MM.1S (cell line): ENCODE results near the gene CMIP.

Experiments used
- DNase-seq: peaks from one replicate; pipeline ENCODE4 v3.0.0-alpha.2; 2015
- H2AFZ ChIP-seq: fragments of 300-600 bp; sonication (generic); 2 replicates; pipeline ENCODE4 v1.6.0; 2016; ENCODE audit warnings: antibody characterized with exemption, low read length
- H3F3A ChIP-seq: fragments of 300-600 bp; sonication (generic); 2 replicates; pipeline ENCODE4 v1.6.1; 2016; ENCODE audit warnings: mild to moderate bottlenecking, antibody characterized with exemption, low read length, moderate library complexity, mixed read lengths; ENCODE audit not compliant: insufficient read depth
- H3K27ac ChIP-seq: fragments of 300-600 bp; sonication (generic); 2 replicates; pipeline ENCODE4 v1.5.1; 2016; ENCODE audit warnings: mild to moderate bottlenecking, low read length
- H3K27me3 ChIP-seq: fragments of 300-600 bp; sonication (generic); replicated peaks from 2 replicates; pipeline ENCODE4 v1.6.0; 2016; ENCODE audit warnings: low read length; ENCODE audit not compliant: insufficient read depth
- H3K36me3 ChIP-seq: fragments of 300-600 bp; sonication (generic); replicated peaks from 2 replicates; pipeline ENCODE4 v1.6.1; 2016; ENCODE audit warnings: mild to moderate bottlenecking, low read length, mixed read lengths; ENCODE audit not compliant: insufficient read depth
- H3K4me1 ChIP-seq: fragments of 300-600 bp; sonication (generic); 2 replicates; pipeline ENCODE4 v1.6.1; 2016; ENCODE audit warnings: low read length, mixed read lengths
- H3K4me2 ChIP-seq: fragments of 300-600 bp; sonication (generic); 2 replicates; pipeline ENCODE4 v1.6.0; 2016; ENCODE audit warnings: low read depth, low read length
- H3K4me3 ChIP-seq: fragments of 300-600 bp; sonication (generic); 2 replicates; pipeline ENCODE4 v1.5.1; 2016; ENCODE audit warnings: low read length, mixed read lengths
- H3K79me2 ChIP-seq: fragments of 300-600 bp; sonication (generic); 2 replicates; pipeline ENCODE4 v1.6.1; 2016; ENCODE audit warnings: mixed run types, low read length, mixed read lengths
- H3K9ac ChIP-seq: fragments of 300-600 bp; sonication (generic); 2 replicates; pipeline ENCODE4 v1.6.1; 2016; ENCODE audit warnings: low read length, mixed read lengths
- H3K9me2 ChIP-seq: fragments of 300-600 bp; sonication (generic); replicated peaks from 2 replicates; pipeline ENCODE4 v1.6.1; 2016; ENCODE audit warnings: mild to moderate bottlenecking, low read length, mixed read lengths; ENCODE audit not compliant: insufficient read depth
- H3K9me3 ChIP-seq: fragments of 300-600 bp; sonication (generic); replicated peaks from 2 replicates; pipeline ENCODE4 v1.6.1; 2016; ENCODE audit warnings: mild to moderate bottlenecking, low read length, mixed read lengths; ENCODE audit not compliant: insufficient read depth
- H4K20me1 ChIP-seq: fragments of 300-600 bp; sonication (generic); 2 replicates; pipeline ENCODE4 v1.6.1; 2016; ENCODE audit warnings: mild to moderate bottlenecking, low read length, moderate library complexity, mixed read lengths; ENCODE audit not compliant: insufficient read depth
- EZH2 ChIP-seq: fragments of 300-600 bp; sonication (generic); optimal IDR thresholded peaks from 2 replicates; pipeline ENCODE3; 2017; ENCODE audit warnings: low read depth, mild to moderate bottlenecking, antibody characterized with exemption, low read length, mixed read lengths
- EZH2phosphoT487 ChIP-seq: fragments of 300-600 bp; sonication (generic); IDR thresholded peaks from 2 replicates; pipeline ENCODE4 v1.6.1; 2018; ENCODE audit warnings: antibody characterized with exemption, low read length
- TF ChIP-seq, protein P1 (sequence below): fragments of 300-600 bp; sonication (generic); IDR thresholded peaks from 2 replicates; pipeline ENCODE4 v1.5.1; 2016; ENCODE audit warnings: antibody characterized with exemption, low read length, mixed read lengths

Gene CMIP

GRCh38 chr16:81494434-81494806, 49.8 kb downstream of the CMIP start:
- H3K27ac ChIP-seq, result no peak overlapping the region
- 0 out of 2 replicates have a peak, but pooled peaks cover 6% of the 10 kb centered on the region for H3K79me2 ChIP-seq
- no peaks in the 10 kb centered on the region for H3K27me3 ChIP-seq
- H3K9me2 ChIP-seq, result no peaks in the 10 kb centered on the region
- H3F3A ChIP-seq, result no peaks in the 10 kb centered on the region
- H3K4me2 ChIP-seq, result no peak overlapping the region
- H2AFZ ChIP-seq, result no peak overlapping the region
- no peaks in the 10 kb centered on the region for H3K36me3 ChIP-seq
- H3K4me1 ChIP-seq, result no peaks in the 10 kb centered on the region
- H3K9ac ChIP-seq, result no peak overlapping the region
- TF ChIP-seq, protein P1, sequence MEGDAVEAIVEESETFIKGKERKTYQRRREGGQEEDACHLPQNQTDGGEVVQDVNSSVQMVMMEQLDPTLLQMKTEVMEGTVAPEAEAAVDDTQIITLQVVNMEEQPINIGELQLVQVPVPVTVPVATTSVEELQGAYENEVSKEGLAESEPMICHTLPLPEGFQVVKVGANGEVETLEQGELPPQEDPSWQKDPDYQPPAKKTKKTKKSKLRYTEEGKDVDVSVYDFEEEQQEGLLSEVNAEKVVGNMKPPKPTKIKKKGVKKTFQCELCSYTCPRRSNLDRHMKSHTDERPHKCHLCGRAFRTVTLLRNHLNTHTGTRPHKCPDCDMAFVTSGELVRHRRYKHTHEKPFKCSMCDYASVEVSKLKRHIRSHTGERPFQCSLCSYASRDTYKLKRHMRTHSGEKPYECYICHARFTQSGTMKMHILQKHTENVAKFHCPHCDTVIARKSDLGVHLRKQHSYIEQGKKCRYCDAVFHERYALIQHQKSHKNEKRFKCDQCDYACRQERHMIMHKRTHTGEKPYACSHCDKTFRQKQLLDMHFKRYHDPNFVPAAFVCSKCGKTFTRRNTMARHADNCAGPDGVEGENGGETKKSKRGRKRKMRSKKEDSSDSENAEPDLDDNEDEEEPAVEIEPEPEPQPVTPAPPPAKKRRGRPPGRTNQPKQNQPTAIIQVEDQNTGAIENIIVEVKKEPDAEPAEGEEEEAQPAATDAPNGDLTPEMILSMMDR, result no peak
- TF ChIP-seq EZH2phosphoT487 (no peak), EZH2 (no peak)
- no peak for DNase-seq
- no peaks in the 10 kb centered on the region for H4K20me1 ChIP-seq
- no peaks in the 10 kb centered on the region for H3K9me3 ChIP-seq
- no peak overlapping the region for H3K4me3 ChIP-seq

GRCh38 chr16:81494888-81495287, 50.3 kb downstream of the CMIP start:
- no peaks in the 10 kb centered on the region for H3K4me1 ChIP-seq
- H3K9ac ChIP-seq, result no peak overlapping the region
- H3K9me3 ChIP-seq, result no peaks in the 10 kb centered on the region
- no peaks in the 10 kb centered on the region for H4K20me1 ChIP-seq
- TF ChIP-seq EZH2phosphoT487 (no peak), EZH2 (no peak)
- TF ChIP-seq, protein P1, result no peak
- H3K27ac ChIP-seq, result no peak overlapping the region
- no peaks in the 10 kb centered on the region for H3K9me2 ChIP-seq
- H3K79me2 ChIP-seq, result 0 out of 2 replicates have a peak, but pooled peaks cover 6% of the 10 kb centered on the region
- no peak overlapping the region for H2AFZ ChIP-seq
- H3K27me3 ChIP-seq, result no peaks in the 10 kb centered on the region
- DNase-seq, result no peak
- H3F3A ChIP-seq, result no peaks in the 10 kb centered on the region
- no peak overlapping the region for H3K4me2 ChIP-seq
- H3K36me3 ChIP-seq, result no peaks in the 10 kb centered on the region
- no peak overlapping the region for H3K4me3 ChIP-seq

- no peak for DNase-seq
- H3K79me2 ChIP-seq, result 0 out of 2 replicates have a peak, but pooled peaks cover 6% of the 10 kb centered on the region
- H3F3A ChIP-seq, result no peaks in the 10 kb centered on the region
- TF ChIP-seq EZH2phosphoT487 (no peak), EZH2 (no peak)
- TF ChIP-seq, protein P1, result no peak
- H4K20me1 ChIP-seq, result no peaks in the 10 kb centered on the region
- no peaks in the 10 kb centered on the region for H3K9me2 ChIP-seq
- H3K4me3 ChIP-seq, result no peak overlapping the region
- H2AFZ ChIP-seq, result no peak overlapping the region
- no peaks in the 10 kb centered on the region for H3K9me3 ChIP-seq
- no peak overlapping the region for H3K4me2 ChIP-seq
- H3K27ac ChIP-seq, result no peak overlapping the region
- H3K27me3 ChIP-seq, result no peaks in the 10 kb centered on the region
- H3K9ac ChIP-seq, result no peak overlapping the region
- no peaks in the 10 kb centered on the region for H3K4me1 ChIP-seq
- H3K36me3 ChIP-seq, result no peaks in the 10 kb centered on the region
Measured at GRCh38 chr16:81495321-81496234, 51.0 kb downstream of the CMIP start.
